SU-DHL-6 (cell line): ENCODE measurements around the gene CADM2.

Experiments used
- H2AFZ ChIP-seq: fragments of 200-600 bp; sonication (generic); 2 replicates; pipeline ENCODE4 v1.6.1; 2014; ENCODE audit warnings: low read depth, mild to moderate bottlenecking, moderate library complexity, mixed read lengths, antibody characterized with exemption, low read length; ENCODE audit not compliant: severe bottlenecking
- H3F3A ChIP-seq: fragments of 200-600 bp; shearing (Covaris generic); 2 replicates; pipeline ENCODE4 v1.6.0; 2016; ENCODE audit warnings: antibody characterized with exemption, mild to moderate bottlenecking; ENCODE audit not compliant: insufficient read depth
- H3K27ac ChIP-seq: fragments of 200-600 bp; sonication (generic); 2 replicates; pipeline ENCODE4 v1.5.1; 2016; ENCODE audit warnings: low read depth, mild to moderate bottlenecking, low read length, moderate library complexity, mixed read lengths
- H3K27me3 ChIP-seq: fragments of 200-600 bp; sonication (generic), shearing (Covaris generic); 2 replicates; pipeline ENCODE4 v1.6.0; 2014; ENCODE audit warnings: mild to moderate bottlenecking, low read length
- H3K36me3 ChIP-seq: fragments of 200-600 bp; sonication (generic); 2 replicates; pipeline ENCODE4 v1.6.1; 2014; ENCODE audit warnings: mild to moderate bottlenecking, low read length, mixed read lengths
- H3K4me2 ChIP-seq: fragments of 300-600, 200-600 bp; shearing (Covaris generic), sonication (generic); 2 replicates; pipeline ENCODE4 v1.6.0; 2014; ENCODE audit warnings: low read length, low read depth, mild to moderate bottlenecking; ENCODE audit not compliant: poor library complexity, severe bottlenecking
- H3K4me3 ChIP-seq: fragments of 200-600 bp; sonication (generic); 2 replicates; pipeline ENCODE4 v1.5.1; 2014; ENCODE audit warnings: antibody characterized with exemption, low read length, mild to moderate bottlenecking, mixed read lengths; ENCODE audit not compliant: insufficient read depth, poor library complexity, severe bottlenecking
- H3K79me2 ChIP-seq: fragments of 200-600 bp; sonication (generic); 2 replicates; pipeline ENCODE4 v1.6.1; 2014; ENCODE audit warnings: mild to moderate bottlenecking, low read length, moderate library complexity; ENCODE audit not compliant: insufficient read depth
- H3K9ac ChIP-seq: fragments of 200-600 bp; sonication (generic); 2 replicates; pipeline ENCODE4 v1.7.0; 2014; ENCODE audit warnings: mild to moderate bottlenecking, low read length
- H3K9me2 ChIP-seq: fragments of 200-600 bp; sonication (generic); replicated peaks from 2 replicates; pipeline ENCODE4 v1.6.1; 2014; ENCODE audit warnings: low read length; ENCODE audit not compliant: insufficient read depth
- H3K9me3 ChIP-seq: fragments of 200-600 bp; sonication (generic); 2 replicates; pipeline ENCODE4 v1.6.1; 2014; ENCODE audit warnings: low read length, mixed read lengths; ENCODE audit not compliant: insufficient read depth
- H4K20me1 ChIP-seq: fragments of 200-600 bp; sonication (generic); 2 replicates; pipeline ENCODE4 v1.6.1; 2014; ENCODE audit warnings: low read depth, mild to moderate bottlenecking, antibody characterized with exemption, low read length, moderate library complexity, mixed read lengths
- EZH2phosphoT487 ChIP-seq: fragments of 200-600 bp; sonication (generic), shearing (Covaris generic); conservative IDR thresholded peaks from 2 replicates; pipeline ENCODE4 v1.6.1; 2018; ENCODE audit warnings: mild to moderate bottlenecking, antibody characterized with exemption, low read length, moderate library complexity, mixed read lengths
- TF ChIP-seq, protein P1 (sequence below): fragments of 200-600 bp; sonication (generic); IDR thresholded peaks from one replicate; pipeline ENCODE4 v1.5.1; 2017; ENCODE audit warnings: antibody characterized with exemption, mild to moderate bottlenecking, low read length, moderate library complexity; ENCODE audit not compliant: insufficient read depth, poor library complexity, severe bottlenecking

The CADM2 gene

DNA sequence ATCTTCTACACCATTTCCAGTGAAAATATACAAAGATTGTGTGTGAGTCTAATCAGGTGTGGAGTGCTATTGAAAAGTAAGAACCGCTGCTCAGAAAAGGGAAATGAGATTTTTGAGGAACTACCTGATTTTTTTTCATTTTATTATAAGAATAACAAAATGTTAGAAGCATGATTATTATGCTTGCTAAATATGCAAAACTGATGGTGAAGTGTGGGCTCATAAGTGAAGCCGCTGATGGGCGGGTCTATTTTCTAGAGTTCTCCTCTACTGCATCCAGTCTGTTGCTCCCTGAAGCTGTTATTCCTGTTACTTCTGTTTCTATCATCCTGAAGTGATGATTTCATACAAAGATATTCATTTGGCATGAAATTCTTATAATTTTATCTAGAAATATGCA lies 612.0 kb downstream of the CADM2 start:
- TF ChIP-seq EZH2phosphoT487, result no peak
- TF ChIP-seq, protein P1, sequence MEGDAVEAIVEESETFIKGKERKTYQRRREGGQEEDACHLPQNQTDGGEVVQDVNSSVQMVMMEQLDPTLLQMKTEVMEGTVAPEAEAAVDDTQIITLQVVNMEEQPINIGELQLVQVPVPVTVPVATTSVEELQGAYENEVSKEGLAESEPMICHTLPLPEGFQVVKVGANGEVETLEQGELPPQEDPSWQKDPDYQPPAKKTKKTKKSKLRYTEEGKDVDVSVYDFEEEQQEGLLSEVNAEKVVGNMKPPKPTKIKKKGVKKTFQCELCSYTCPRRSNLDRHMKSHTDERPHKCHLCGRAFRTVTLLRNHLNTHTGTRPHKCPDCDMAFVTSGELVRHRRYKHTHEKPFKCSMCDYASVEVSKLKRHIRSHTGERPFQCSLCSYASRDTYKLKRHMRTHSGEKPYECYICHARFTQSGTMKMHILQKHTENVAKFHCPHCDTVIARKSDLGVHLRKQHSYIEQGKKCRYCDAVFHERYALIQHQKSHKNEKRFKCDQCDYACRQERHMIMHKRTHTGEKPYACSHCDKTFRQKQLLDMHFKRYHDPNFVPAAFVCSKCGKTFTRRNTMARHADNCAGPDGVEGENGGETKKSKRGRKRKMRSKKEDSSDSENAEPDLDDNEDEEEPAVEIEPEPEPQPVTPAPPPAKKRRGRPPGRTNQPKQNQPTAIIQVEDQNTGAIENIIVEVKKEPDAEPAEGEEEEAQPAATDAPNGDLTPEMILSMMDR, result no peak
- no peak overlapping the region for H3K4me2 ChIP-seq
- H3K79me2 ChIP-seq, result no peaks in the 10 kb centered on the region
- no peak overlapping the region for H3K9ac ChIP-seq
- H4K20me1 ChIP-seq, result no peaks in the 10 kb centered on the region
- H3K36me3 ChIP-seq, result no peaks in the 10 kb centered on the region
- H3K27ac ChIP-seq, result no peak overlapping the region
- H3K4me3 ChIP-seq, result no peak overlapping the region
- H3K27me3 ChIP-seq, result no peaks in the 10 kb centered on the region
- no peak overlapping the region for H2AFZ ChIP-seq
- H3K9me3 ChIP-seq, result no peaks in the 10 kb centered on the region
- no peaks in the 10 kb centered on the region for H3K9me2 ChIP-seq
- no peaks in the 10 kb centered on the region for H3F3A ChIP-seq

GRCh38 chr3:85571835-85572234 lies 613.0 kb downstream of the CADM2 start:
- Histone ChIP-seq H3K9ac (no peak overlapping the region), H3K36me3 (no peaks in the 10 kb centered on the region), H3K79me2 (no peaks in the 10 kb centered on the region), H3F3A (no peaks in the 10 kb centered on the region), H3K27ac (no peak overlapping the region), H4K20me1 (no peaks in the 10 kb centered on the region), H3K9me3 (no peaks in the 10 kb centered on the region), H3K9me2 (no peaks in the 10 kb centered on the region), H2AFZ (no peak overlapping the region), H3K4me3 (no peak overlapping the region), H3K4me2 (no peak overlapping the region), H3K27me3 (no peaks in the 10 kb centered on the region)
- TF ChIP-seq, protein P1, result no peak
- TF ChIP-seq EZH2phosphoT487, result no peak

GRCh38 chr3:85572426-85572825 lies 613.6 kb downstream of the CADM2 start:
- no peaks in the 10 kb centered on the region for H3K79me2 ChIP-seq
- H3K9ac ChIP-seq, result no peak overlapping the region
- H3K27ac ChIP-seq, result no peak overlapping the region
- no peak for TF ChIP-seq EZH2phosphoT487
- TF ChIP-seq, protein P1, result no peak
- no peaks in the 10 kb centered on the region for H4K20me1 ChIP-seq
- H3K36me3 ChIP-seq, result no peaks in the 10 kb centered on the region
- no peaks in the 10 kb centered on the region for H3K27me3 ChIP-seq
- no peak overlapping the region for H3K4me2 ChIP-seq
- no peaks in the 10 kb centered on the region for H3K9me3 ChIP-seq
- H3K4me3 ChIP-seq, result no peak overlapping the region
- H3K9me2 ChIP-seq, result no peaks in the 10 kb centered on the region
- H3F3A ChIP-seq, result no peaks in the 10 kb centered on the region
- peak overlapping the region; percentile 62 for H2AFZ ChIP-seq
